ENCODE measurements around the gene RRP8. TPM values are rescaled to one million over a fixed set of nuclear protein-coding genes. Genes with fewer than 3 reads are reported as not detected.

Gene RRP8
- total RNA-seq, 1 experiment from 2014 or later = 17.4 TPM

DNA sequence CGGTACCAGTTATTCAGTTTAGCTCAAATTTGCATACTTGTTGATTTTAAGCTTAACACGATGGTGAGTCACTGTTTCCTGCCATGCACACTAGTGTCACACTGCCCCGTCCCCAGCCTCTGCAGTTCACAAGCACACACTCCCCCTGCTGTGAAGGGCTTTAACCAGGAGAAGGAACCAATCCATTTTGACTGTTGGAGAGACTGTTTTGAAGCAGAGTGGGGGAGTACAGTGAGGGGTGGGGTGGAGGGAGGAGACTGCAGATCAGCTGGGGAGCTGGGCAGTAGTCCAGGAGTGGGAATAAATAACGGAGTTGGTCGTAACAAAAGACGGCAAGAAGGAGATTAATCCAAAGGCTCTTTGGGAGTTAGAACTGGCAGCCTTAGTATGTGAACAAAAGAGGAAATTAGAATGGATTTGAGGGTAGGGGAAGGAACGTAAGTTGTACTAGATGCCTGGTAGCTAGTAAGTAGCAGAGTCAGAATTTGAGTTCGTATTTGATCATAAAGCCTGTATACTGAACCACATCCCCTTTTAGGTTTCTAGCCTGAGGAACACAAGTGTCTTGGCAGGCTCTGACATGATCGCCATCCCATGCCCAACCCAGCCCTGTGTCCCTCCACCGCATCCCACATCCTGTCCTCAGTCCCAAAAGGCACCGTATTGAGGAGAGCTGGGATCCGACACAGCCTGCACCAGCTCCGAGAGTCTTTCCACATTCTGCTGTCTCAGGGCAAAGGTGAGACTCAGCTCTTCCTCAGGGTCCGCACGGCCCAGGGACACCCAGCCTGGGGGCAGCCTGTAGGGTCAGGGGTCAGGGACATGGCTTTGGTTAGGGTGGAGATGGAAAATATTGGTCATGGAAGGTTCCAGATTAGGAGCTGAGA lies 14.9 kb upstream of the RRP8 start:
- CTCF ChIA-PET = interaction anchor here (0.5 to 1.3 kb wide), 7 partner anchors 12 to 1076 kb away, joined by 3 to 5 read pairs (median 4); partner anchors contain the start of gene MRPL17
- Mint-ChIP-seq H3K27ac (ENCODE audit: unreplicated experiment) (no peak overlapping the region), H3K36me3 (ENCODE audit: insufficient read depth, unreplicated experiment) (no peaks in the 10 kb centered on the region), H3K4me3 (ENCODE audit: low read depth, unreplicated experiment) (no peak overlapping the region), H3K9me3 (ENCODE audit: low read depth, unreplicated experiment) (no peaks in the 10 kb centered on the region), H3K4me1 (ENCODE audit: low read depth, unreplicated experiment) (no peaks in the 10 kb centered on the region), H3K27me3 (ENCODE audit: unreplicated experiment) (no peaks in the 10 kb centered on the region)
- DNase-seq = no peak
- BruUV-seq (replicated peaks) = no TSS peak
- TF ChIP-seq, protein P1, sequence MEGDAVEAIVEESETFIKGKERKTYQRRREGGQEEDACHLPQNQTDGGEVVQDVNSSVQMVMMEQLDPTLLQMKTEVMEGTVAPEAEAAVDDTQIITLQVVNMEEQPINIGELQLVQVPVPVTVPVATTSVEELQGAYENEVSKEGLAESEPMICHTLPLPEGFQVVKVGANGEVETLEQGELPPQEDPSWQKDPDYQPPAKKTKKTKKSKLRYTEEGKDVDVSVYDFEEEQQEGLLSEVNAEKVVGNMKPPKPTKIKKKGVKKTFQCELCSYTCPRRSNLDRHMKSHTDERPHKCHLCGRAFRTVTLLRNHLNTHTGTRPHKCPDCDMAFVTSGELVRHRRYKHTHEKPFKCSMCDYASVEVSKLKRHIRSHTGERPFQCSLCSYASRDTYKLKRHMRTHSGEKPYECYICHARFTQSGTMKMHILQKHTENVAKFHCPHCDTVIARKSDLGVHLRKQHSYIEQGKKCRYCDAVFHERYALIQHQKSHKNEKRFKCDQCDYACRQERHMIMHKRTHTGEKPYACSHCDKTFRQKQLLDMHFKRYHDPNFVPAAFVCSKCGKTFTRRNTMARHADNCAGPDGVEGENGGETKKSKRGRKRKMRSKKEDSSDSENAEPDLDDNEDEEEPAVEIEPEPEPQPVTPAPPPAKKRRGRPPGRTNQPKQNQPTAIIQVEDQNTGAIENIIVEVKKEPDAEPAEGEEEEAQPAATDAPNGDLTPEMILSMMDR (IDR thresholded peaks at IDR 0.05; ENCODE audit: unreplicated experiment) = no peak
- intact Hi-C loops (cut with micrococcal nuclease; ENCODE audit: unreplicated experiment) = loop anchor here (10.0 kb wide), 1 partner anchor 134 kb away; the partner anchor contains the start of genes ARFIP2 and TIMM10B

DNA sequence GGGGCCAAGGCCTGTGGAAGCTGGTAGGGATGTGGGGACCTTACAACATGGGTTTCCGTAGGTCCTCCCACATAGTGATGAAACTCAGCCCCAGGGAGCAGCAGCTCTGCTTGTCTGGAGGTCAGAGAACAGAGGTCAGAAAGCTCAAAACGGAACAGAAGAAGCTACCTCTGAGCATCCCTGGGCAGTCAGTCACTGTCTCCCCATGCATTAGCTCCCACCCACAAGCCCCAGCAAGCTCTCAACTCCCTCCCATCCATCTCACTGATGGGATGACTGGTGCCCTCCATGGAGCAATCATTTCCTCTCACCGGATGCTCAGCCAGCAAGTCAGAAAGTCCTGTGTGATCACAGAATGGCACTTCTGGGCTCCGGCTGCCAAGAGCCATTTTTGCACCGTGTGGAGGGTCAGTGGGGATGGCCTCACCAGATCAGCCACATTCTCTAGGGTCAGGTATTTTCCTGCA lies 13.9 kb upstream of the RRP8 start:
- no peak overlapping the region for H3K27ac Mint-ChIP-seq (ENCODE audit: unreplicated experiment)
- intact Hi-C loops (cut with micrococcal nuclease; ENCODE audit: unreplicated experiment) = loop anchor here (10.0 kb wide), 1 partner anchor 133 kb away; the partner anchor contains the start of genes ARFIP2 and TIMM10B
- no peaks in the 10 kb centered on the region for H3K9me3 Mint-ChIP-seq (ENCODE audit: low read depth, unreplicated experiment)
- DNase-seq = no peak
- no peaks in the 10 kb centered on the region for H3K27me3 Mint-ChIP-seq (ENCODE audit: unreplicated experiment)
- BruUV-seq (replicated peaks) = no TSS peak
- CTCF ChIA-PET = no interaction called here
- no peak overlapping the region for H3K4me3 Mint-ChIP-seq (ENCODE audit: low read depth, unreplicated experiment)
- no peaks in the 10 kb centered on the region for H3K36me3 Mint-ChIP-seq (ENCODE audit: insufficient read depth, unreplicated experiment)
- TF ChIP-seq, protein P1 (IDR thresholded peaks at IDR 0.05; ENCODE audit: unreplicated experiment) = no peak
- no peaks in the 10 kb centered on the region for H3K4me1 Mint-ChIP-seq (ENCODE audit: low read depth, unreplicated experiment)

DNA sequence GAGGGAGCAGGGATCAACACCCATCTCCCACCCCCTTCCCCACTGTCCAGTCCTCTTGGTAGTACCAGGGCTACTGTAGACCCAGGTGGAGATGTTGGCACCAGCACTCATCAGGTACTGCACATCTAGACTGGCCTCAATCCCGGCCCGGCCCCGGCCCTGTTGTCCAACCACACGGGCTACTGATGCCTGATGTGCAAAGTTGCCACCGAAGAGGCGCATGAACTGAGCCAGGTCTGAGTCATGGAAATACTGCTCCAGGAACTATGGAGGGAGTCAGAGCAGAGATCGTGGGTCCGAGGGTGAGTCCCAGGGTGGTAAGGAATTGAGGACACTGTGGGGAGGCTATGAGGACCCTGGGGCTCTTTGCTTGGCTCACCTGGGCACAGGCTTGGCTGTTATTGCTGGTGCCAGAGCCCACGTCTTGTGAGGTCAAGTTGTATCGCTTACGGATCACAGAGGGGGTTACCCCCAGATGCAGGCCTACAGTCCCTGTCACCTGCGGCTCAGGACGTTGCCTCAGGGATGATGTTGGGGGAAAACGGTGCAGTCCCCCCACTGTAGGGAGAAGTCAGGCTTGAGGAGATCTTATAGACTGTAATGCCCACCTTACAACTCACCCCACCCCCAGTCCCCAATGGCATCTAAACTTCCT lies 13.3 kb upstream of the RRP8 start:
- Mint-ChIP-seq H3K4me1 (ENCODE audit: low read depth, unreplicated experiment) (no peaks in the 10 kb centered on the region), H3K27ac (ENCODE audit: unreplicated experiment) (no peak overlapping the region), H3K4me3 (ENCODE audit: low read depth, unreplicated experiment) (no peak overlapping the region), H3K27me3 (ENCODE audit: unreplicated experiment) (no peaks in the 10 kb centered on the region), H3K9me3 (ENCODE audit: low read depth, unreplicated experiment) (no peaks in the 10 kb centered on the region), H3K36me3 (ENCODE audit: insufficient read depth, unreplicated experiment) (no peaks in the 10 kb centered on the region)
- DNase-seq = no peak
- CTCF ChIA-PET = no interaction called here
- intact Hi-C loops (cut with micrococcal nuclease; ENCODE audit: unreplicated experiment) = loop anchor here (10.0 kb wide), 1 partner anchor 132 kb away; the partner anchor contains the start of genes ARFIP2 and TIMM10B
- TF ChIP-seq, protein P1 (IDR thresholded peaks at IDR 0.05; ENCODE audit: unreplicated experiment) = no peak
- no TSS peak for BruUV-seq (replicated peaks)

DNA sequence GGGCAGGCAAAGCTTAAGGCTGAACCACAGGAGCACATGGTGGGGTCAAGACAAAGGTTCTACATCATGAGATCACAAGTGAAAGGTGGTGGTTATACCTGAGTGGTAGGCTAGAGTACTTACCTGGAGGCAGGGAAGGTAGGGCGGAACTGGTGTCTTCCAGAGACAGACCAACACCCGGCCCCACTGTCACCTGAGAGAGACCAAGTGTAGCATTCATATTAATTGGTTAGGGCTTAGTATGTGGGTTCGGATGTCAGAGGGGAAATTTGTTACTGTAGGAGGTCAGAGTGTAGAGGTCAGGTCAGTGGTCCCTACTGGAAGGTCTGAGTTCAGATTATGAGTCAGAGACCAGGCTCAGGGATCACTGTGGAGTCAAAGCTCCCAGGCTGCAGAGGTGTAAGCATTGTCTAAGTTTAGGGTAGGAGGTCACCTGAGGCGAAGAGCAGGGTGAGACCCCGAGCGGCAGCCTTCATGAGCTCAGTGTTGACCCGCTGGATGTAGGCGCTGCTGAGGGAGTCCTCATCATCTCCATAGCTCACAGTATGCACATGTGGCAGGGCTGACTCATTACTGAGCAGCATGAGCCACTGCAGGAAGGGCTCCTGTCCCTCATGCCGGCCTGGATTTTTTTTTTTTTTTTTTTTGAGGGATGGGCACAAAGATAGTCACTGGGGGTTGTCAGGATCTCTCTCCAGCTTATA lies 12.6 kb upstream of the RRP8 start:
- intact Hi-C loops (cut with micrococcal nuclease; ENCODE audit: unreplicated experiment) = loop anchor here (10.0 kb wide), 1 partner anchor 131 kb away; the partner anchor contains the start of genes ARFIP2 and TIMM10B
- H3K27me3 Mint-ChIP-seq (ENCODE audit: unreplicated experiment) = no peaks in the 10 kb centered on the region
- peaks cover 6% of the 10 kb centered on the region for H3K4me1 Mint-ChIP-seq (ENCODE audit: low read depth, unreplicated experiment)
- no peak overlapping the region for H3K4me3 Mint-ChIP-seq (ENCODE audit: low read depth, unreplicated experiment)
- BruUV-seq (replicated peaks) = no TSS peak
- H3K36me3 Mint-ChIP-seq (ENCODE audit: insufficient read depth, unreplicated experiment) = no peaks in the 10 kb centered on the region
- H3K9me3 Mint-ChIP-seq (ENCODE audit: low read depth, unreplicated experiment) = no peaks in the 10 kb centered on the region
- TF ChIP-seq, protein P1 (IDR thresholded peaks at IDR 0.05; ENCODE audit: unreplicated experiment) = no peak
- DNase-seq = no peak
- CTCF ChIA-PET = no interaction called here
- no peak overlapping the region for H3K27ac Mint-ChIP-seq (ENCODE audit: unreplicated experiment)

All from Calu3 (cell line).